ENCODE results near the gene MBL2. TPM values are rescaled to one million over a fixed set of nuclear protein-coding genes. Genes with fewer than 3 reads are reported as not detected.
A peak's percentile ranks its signal among the peaks of the same experiment; 100 is the strongest.

MBL2 gene
- total and polyA plus RNA-seq, 2 of the 8 experiments (the other 6 are each of a cell fraction or from before 2014, with no cell fraction given): not detected

DNA sequence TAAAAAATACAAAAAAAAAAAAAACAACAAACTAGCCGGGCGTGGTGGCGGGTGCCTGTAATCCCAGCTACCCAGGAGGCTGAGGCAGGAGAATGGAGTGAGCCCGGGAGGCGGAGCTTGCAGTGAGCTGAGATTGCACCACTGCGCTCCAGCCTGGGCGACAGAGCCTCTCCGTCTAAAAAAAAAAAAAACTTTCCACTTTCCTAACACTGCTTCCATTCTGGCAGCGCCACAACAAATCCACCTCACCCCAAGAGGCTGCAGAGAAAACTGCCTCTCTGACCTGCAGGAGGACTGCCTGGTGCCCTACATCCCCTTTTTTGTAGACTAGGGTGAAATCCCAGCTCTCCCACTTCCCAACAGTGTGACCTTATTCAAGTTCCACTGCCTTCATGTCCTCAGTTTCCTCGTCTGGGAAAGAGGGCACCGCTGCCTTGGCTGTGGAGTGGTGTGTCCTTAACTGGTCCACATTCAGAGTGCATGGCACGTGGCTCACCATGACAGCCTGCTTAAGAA is 2.6 kb upstream of the MBL2 start:
- Histone ChIP-seq H3K4me2 (ENCODE audit: insufficient read depth in 1 of 2, low read depth in 2 of 2, low read length in 2 of 2) (no peak overlapping the region), H3K79me1 (ENCODE audit: low read depth, low read length) (no peaks in the 10 kb centered on the region), H3K27ac (ENCODE audit: low read depth, low read length) (no peak overlapping the region), H4K20me1 (replicated peaks in 1 of 2; ENCODE audit: control insufficient read depth in 1 of 2, insufficient read depth in 2 of 2, low read length in 2 of 2) (no peaks in the 10 kb centered on the region), H4K91ac (replicated peaks; ENCODE audit: insufficient read length, low read length) (no peak overlapping the region), H3K79me2 (ENCODE audit: control insufficient read depth in 1 of 2, insufficient read depth in 2 of 2, low read length in 2 of 2) (no peaks in the 10 kb centered on the region), H2BK12ac (ENCODE audit: low read depth, low read length) (no peak overlapping the region; the same call in 1 of the 2 replicates), H3K4me3 (ENCODE audit: extremely low read depth in 1 of 4, insufficient read depth in 2 of 4, low read depth in 3 of 4, low read length in 4 of 4) (no peak overlapping the region), H3K23me2 (ENCODE audit: low read depth, low read length) (no peaks in the 10 kb centered on the region), H3K18ac (ENCODE audit: extremely low read depth, low read length) (no peak overlapping the region), H3K14ac (ENCODE audit: insufficient read length) (no peak overlapping the region), H3K36me3 (ENCODE audit: control insufficient read depth in 2 of 4, insufficient read depth in 4 of 4, low read length in 3 of 4) (no peaks in the 10 kb centered on the region), H2BK15ac (ENCODE audit: low read length) (no peak overlapping the region), H3K9me3 (ENCODE audit: insufficient read depth in 2 of 2, low read depth in 1 of 2, low read length in 1 of 2) (no peaks in the 10 kb centered on the region), H3K4ac (replicated peaks; ENCODE audit: insufficient read length, low read depth, low read length) (no peak overlapping the region), H3K27me3 (replicated peaks in 1 of 4; ENCODE audit: control insufficient read depth in 3 of 4, extremely low read depth in 1 of 4, insufficient read depth in 3 of 4, low read length in 3 of 4) (no peaks in the 10 kb centered on the region), H2BK5ac (ENCODE audit: low read depth, low read length) (no peak overlapping the region), H2AK5ac (ENCODE audit: low read depth, low read length) (no peak overlapping the region), H3K56ac (replicated peaks; ENCODE audit: insufficient read length, low read depth, low read length) (no peak overlapping the region), H2AFZ (ENCODE audit: low read length) (peak overlapping the region; percentile 41), H3K4me1 (replicated peaks in 1 of 4; ENCODE audit: control insufficient read depth in 3 of 4, insufficient read depth in 4 of 4, low read length in 3 of 4) (no peaks in the 10 kb centered on the region; a peak in 1 of 7 replicates), H2BK120ac (replicated peaks; ENCODE audit: low read depth, low read length) (no peak overlapping the region), H3K23ac (ENCODE audit: insufficient read length) (no peak overlapping the region), H4K8ac (ENCODE audit: extremely low read depth, insufficient read depth, low read length) (no peak overlapping the region), H4K5ac (ENCODE audit: insufficient read length, low read depth, low read length) (no peak overlapping the region), H2BK20ac (ENCODE audit: low read length) (no peak overlapping the region), H3K9ac (replicated peaks in 1 of 4; ENCODE audit: extremely low read depth in 1 of 4, low read depth in 3 of 4, low read length in 3 of 4) (no peak overlapping the region)
- DNase-seq (ENCODE audit: low read depth in 1 of 2, low spot score in 2 of 2): no peak
- 70% methylated on average over 6 of the region's 12 CpGs; no CpG with 5 or more reads in 1 of the 2 experiments for WGBS, 2 experiments (ENCODE audit: extremely low coverage in 1 of 2, insufficient coverage in 1 of 2, insufficient read length in 1 of 2, insufficient replicate concordance in 2 of 2, low coverage in 1 of 2, low lambda C conversion rate in 2 of 2, missing lambda C conversion rate in 1 of 2)
- CTCF ChIA-PET (ENCODE audit: partially characterized antibody): interaction anchor here (0.6 to 8.6 kb wide), 4 partner anchors 17 to 130 kb away, joined by 3 to 127 read pairs (median 50); no protein-coding TSS in a partner anchor
- no peak for TF ChIP-seq CEBPB (IDR thresholded peaks at IDR 0.05; ENCODE audit: low read depth, low read length)
- TF ChIP-seq, protein P1, sequence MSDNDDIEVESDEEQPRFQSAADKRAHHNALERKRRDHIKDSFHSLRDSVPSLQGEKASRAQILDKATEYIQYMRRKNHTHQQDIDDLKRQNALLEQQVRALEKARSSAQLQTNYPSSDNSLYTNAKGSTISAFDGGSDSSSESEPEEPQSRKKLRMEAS (IDR thresholded peaks at IDR 0.05): no peak
- TF ChIP-seq KDM5A (IDR thresholded peaks at IDR 0.05; ENCODE audit: low read length): no peak
- POLR2A ChIA-PET (ENCODE audit: partially characterized antibody): no interaction called here
- no peak for FAIRE-seq
